ENCODE results near the gene MICALL2. TPM values are rescaled to one million over a fixed set of nuclear protein-coding genes. Genes with fewer than 3 reads are reported as not detected.

Gene MICALL2
- total RNA-seq, 4 donors from 2014 or later: 4.4 to 16.6 (median 9.3) TPM

- no peak for ATAC-seq (ENCODE audit: low FRiP score)
- DNase-seq (ENCODE audit: low spot score): no peak
- TF ChIP-seq CTCF (IDR thresholded peaks at IDR 0.05): no peak
Measured at GRCh38 chr7:1386623-1387220, 72.5 kb downstream of the MICALL2 start.

- no peak for DNase-seq (ENCODE audit: low spot score)
- TF ChIP-seq CTCF (IDR thresholded peaks at IDR 0.05): no peak
- ATAC-seq (ENCODE audit: low FRiP score): no peak
Measured at GRCh38 chr7:1385809-1386622, 73.3 kb downstream of the MICALL2 start.

- no peak for ATAC-seq (ENCODE audit: low FRiP score)
- no peak for TF ChIP-seq CTCF (IDR thresholded peaks at IDR 0.05)
- DNase-seq (ENCODE audit: low spot score): no peak
Measured at GRCh38 chr7:1385086-1385808, 74.0 kb downstream of the MICALL2 start.

Other genes with a start within 250 kb of the MICALL2 start
- gene UNCX, start 226.6 kb downstream of the MICALL2 start, total RNA-seq: not detected
- gene INTS1, start 44.9 kb upstream of the MICALL2 start, total RNA-seq: 10 to 100 TPM; 22.4 to 39.4 (median 32.0) TPM
- gene MAFK, start 71.2 kb upstream of the MICALL2 start, total RNA-seq: 10 to 100 TPM; 30.7 to 57.6 (median 32.7) TPM
- 1 to 10 TPM in 1 of 4 donors, under 1 TPM in 2, not detected in 1; 0.19 to 3.1 (median 0.32) TPM for gene TMEM184A, start 96.7 kb upstream of the MICALL2 start, total RNA-seq
- 10 to 100 TPM; 22.0 to 37.7 (median 28.4) TPM for gene PSMG3, start 110.6 kb upstream of the MICALL2 start, total RNA-seq
- gene ELFN1, start 210.8 kb upstream of the MICALL2 start, total RNA-seq: 1 to 10 TPM; 3.8 to 6.0 (median 4.1) TPM

All from omental fat pad (tissue), 4 donors.